ENCODE measurements around the gene SMIM35.

SMIM35 gene

DNA sequence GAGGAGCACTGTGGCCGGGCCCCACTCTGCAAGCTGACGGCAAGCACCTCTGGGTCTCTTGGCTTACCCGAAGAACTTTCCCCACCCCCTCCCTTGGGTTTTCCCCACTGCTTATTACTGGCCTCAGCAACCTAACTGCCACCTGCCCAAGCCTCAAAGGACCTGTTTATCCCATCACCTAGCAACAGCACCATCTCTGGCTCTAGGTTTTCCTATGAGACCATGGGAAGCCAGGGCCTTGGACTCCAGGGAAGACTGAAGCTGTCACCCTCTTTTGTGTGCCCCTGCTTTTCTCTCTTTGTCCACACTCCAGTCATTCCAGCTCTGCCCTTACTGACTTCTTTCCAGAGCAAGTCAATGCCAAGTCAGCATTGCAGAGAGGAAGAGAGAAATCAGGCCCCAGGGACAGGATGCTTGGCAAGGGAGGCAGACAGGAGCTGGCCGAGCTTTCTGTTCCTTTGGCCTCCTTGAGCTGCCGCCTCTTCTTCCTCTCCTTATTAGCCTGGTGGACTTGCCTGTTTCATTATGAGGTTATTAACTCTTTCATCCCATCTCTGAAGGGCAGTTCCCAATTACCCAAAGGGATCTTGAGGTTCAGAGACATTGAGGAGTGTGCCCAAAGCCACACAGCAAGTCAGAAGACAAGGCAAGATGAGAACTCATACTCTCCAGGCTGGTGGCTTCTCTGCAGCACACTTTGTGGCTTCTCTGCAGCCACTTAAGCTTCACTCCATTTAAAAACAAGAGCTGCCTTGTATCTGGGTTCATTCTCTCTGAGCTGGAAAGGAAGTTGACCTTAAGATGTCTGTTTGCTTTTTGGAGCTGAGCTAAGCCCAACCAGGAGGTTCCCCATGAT, at the start of gene SMIM35:
Gene SMIM35, minus strand, starts transcription at position 51 of the 856 bp plus-strand sequence. CDS start 206 bp downstream, outside the sequence.
- no peak for DNase-seq (ENCODE audit: low read depth)

DNA sequence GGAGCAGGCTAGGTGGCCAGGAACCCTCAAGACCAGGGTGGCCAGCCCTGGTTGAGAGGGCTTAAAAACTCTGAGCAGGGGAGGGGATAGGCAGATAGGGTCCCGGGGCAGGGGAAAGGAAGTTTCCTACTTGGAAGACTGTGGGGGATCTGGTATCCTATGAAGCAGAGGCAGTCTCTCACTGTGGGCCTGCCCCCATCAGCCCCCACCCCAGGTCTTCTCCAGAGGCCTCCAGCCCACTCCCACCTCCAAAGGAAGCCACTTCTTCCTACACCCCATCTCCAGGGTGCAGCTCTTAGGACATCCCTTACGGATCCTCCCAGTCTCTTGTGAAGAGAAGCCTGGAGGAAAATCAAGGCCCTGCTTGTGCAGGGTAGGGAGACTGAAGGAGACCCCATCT, 49.6 kb upstream of the SMIM35 start:
- DNase-seq (ENCODE audit: low read depth): no peak

DNA sequence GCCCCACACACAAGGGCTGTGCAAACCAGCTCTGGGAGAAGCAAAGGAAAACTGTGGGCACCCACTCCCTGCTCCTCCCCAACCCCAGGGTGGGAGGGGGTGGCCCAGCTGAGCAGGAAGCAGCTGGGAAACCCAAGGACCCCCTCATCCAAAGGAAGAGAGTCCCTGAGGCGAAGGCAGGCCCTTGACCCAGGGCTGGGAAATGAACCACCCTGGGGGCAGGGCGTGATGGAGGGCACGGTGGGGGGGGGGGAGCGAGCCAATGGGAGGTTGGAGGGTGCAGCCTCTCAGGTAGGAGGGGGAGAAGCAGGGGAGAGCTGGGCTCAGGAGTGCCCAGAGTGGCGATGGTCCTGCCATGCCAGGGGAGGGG, 49.0 kb upstream of the SMIM35 start:
- DNase-seq (ENCODE audit: low read depth): no peak

DNA sequence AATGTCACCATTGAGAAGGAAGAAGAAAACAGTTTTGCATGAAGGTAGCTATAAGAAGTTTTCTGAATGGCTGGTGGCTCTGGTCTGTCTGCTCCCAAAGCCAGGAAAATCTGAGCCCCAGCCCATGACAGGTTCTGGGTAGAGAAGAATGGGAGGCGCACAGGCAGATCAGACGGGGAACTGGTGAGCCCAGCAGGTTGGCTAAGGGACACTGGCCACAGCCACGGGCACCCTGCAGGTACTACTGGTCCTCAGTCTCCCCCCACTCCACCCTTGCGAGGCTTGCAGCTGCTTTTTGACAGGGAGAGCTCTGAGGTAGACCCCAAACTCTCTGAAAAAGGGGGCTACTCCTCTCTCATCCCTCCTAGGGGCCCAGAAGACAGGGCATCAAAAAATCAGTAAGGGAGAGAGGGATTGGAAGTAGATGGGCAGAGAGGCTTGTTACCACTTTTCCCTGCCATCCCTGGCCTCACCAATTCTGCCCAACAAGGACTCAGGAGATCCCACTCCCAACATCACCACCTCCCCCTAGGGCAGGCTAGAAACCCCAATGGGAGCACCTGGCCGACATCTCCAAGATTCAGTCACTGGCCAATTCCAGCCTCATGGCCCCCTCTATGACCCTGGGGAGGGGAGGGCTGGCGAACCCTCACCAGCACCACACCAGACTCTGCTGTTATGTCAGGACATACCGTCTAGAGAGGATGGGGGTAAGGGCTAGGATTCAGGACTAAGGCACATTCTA, 48.5 kb upstream of the SMIM35 start:
- no peak for DNase-seq (ENCODE audit: low read depth)

DNA sequence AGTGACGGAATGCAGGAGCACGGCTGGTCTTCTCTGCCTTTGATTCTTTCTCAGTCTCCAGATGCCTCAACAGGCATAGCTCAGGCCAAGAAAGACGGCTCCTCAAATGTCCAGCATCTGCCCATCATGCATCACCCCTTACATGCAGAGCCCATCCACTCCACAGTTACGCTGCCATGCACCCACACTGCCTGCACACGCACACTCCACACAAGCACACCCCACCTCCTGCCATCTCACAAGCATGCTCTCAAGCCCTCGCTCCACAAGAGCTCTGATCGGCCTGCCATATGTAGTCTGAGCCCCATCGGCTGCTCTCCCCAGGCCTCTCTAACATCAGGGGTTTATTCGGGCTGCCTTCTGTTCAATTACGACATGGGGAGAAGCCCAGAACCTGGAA, 47.1 kb upstream of the SMIM35 start:
- DNase-seq (ENCODE audit: low read depth): no peak

DNA sequence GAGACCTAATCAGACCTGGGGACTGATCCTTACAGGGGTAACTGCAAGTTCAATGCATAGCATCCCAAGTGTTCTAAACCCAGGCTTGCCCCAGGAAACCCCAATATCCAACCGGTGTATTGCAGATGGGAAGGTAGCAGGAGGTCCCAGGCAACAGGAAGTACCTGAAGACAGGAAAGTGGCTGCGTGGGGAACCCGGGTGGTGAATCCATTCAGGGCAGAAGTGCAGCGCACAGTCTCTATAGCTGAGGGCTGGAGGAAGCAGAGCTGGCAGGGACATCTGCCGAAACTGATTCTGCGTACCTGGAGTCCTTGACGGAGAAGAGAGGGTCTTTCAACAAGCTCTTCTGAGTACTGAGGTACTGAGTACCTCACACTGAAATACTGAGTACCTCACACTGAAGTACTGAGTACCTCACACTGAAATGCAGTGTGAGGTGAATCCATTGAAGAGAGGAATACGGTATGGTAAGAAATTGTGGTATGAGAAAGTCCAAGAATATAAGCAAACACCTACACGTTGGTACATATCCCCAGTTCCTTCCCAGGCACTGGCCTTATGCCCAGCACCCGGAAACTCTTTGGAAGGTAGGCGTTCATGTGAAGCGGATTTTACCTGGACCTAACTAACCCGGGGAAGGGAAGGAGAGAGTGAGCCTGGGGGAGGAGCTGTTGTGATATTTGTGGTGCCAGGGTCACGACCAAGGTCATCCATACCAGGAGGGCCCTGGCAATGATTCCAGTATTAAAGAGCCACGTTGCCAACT, 45.8 kb upstream of the SMIM35 start:
- no peak for DNase-seq (ENCODE audit: low read depth)

DNA sequence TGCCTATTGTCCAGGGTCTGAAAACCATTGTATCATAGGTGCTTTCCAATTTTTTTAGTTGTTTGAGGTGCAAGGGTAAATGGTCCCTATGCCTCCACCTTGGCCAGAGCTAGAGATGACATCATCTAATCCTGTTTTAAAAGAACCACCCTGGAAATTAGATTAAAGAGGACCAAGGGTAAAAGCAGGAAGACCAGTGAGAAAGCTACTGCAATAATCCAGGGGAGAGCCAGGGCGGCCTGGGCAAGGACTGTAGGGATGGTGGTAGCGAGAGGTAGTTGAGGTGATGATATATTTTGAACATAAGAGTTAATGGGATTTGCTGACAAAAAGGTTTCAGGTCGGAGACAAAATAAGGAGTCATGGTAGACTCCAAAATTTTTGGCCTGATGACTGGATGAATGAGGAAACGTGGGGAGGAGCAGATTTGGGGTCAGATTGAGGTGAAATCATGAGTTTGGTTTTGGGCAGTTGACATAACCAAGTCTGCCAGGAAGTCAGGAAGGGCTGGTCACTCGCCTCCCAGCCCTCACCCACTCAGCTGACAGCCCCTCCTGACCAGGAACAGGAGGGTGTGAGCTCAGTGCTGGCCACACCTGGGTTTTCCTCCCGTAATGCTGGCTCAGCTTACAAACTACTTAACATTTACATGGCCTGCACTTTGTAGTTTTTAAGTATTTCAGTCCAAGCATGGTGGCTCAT, 42.9 kb upstream of the SMIM35 start:
- DNase-seq (ENCODE audit: low read depth): no peak

DNA sequence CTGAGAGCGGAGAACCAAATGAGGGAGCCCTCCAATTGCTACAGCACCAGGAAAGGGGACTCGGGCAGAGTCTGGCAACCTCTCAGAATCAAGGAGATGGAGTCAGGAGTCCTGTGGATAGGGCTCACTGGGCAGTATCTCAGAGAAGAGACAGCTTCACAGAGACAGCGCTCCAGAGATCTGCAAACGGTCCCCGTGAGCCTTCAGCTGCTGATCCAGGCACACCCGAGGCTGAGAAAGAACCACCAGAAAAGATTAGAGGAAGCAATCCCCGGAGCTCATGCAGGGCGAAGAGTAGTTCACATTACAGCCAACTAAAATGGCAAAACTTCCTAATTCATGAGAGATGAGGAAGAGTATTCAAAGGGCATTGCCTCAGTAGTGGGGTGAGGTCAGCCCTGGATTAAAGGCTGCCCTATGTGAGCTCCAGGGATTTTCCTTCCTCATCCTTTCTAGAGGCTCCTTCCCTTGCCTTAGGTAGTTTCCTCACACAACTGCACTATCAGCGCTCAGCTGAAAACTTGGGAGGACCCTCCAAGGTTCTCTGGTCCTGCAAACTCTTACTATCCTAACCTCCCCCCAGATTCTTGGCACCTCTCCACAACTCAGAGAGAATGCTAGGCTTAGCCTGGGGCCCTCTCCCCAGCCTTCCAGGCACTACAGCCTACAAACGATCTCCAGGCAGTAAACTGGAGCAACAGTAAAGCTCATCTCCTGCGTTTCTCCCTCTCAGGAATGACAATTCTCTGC, 42.1 kb upstream of the SMIM35 start:
- no peak for DNase-seq (ENCODE audit: low read depth)

DNA sequence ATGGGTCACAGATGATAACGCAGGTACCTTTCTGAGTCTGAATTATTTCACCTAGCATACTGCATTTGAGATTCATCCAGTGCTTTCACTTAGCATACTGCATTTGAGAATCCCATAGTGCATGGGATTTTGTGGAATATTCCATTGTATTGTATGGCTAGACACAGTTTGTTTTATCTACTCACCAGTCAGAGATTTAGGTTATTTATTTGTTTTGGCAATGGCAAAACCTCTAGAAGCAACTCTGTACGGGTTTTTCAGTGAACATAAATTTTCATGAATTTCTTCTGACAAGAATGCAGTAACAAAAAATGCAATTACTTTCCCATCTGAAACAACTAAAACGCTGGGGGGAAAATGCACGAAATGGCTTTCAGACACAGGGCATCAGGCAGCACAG, 41.5 kb upstream of the SMIM35 start:
- no peak for DNase-seq (ENCODE audit: low read depth)

DNA sequence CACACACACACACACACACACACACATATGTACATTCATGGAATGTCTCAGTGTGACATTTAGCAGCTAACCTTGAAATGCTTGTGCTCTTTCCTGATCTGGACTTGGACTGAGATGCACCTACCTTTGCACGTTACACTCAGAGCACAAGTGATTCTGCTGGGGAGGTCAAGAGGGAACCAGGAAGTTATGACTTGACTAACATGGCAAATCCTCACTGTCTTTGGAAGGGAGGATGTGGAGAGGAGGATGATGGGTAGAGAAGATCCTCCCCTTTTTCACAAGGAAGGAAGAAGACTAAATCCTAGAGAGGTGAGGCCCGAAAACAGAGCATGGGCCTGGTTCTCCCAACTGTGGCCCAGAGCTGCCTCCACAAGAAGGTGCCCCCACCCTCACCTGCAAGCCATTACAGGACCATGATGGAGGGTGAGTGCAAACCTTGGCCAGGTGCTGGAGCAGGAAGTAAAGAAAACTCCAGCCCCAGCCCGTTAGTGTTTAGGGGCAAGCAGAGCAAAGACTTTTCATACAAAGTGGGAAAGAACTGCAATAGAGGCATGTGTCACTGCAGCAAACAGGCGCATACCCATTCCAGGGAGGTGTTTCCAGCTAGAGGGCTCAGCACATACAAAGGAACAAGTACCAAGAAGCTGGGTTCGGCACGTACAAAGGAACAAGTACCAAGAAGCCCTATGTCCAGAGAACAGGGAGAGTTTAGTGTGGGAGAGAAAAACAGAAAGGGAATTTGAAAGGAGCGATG, 39.5 kb upstream of the SMIM35 start:
- DNase-seq (ENCODE audit: low read depth): no peak

DNA sequence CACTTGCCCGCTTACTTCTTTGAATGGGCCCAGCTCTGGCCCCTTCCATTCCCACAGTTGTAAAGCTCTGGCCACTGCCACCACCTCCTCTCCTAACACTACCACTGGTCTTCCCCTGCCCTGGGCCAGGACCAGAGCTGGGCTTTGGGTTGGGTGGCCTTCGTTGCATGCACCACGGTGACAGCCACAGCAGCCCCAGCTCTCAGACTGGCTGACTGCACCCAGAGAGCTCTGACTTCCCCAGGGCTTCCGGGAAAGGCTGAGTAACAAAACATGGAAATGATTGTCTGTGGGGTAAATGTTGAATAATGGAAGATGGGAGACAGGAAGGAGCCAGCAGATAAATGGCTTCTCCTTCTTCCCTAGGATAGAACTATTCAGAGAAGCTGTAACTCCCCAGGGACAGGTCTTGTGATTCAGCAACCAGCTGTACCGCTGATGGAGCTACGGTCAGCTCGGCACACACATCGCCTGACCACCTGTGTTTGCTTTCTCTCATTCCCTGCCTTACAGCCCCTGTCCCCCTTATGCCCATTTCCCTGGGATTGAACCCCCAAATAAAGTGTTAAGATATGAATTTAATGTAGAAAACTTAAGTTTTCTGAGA, 38.3 kb upstream of the SMIM35 start:
- DNase-seq (ENCODE audit: low read depth): no peak

DNA sequence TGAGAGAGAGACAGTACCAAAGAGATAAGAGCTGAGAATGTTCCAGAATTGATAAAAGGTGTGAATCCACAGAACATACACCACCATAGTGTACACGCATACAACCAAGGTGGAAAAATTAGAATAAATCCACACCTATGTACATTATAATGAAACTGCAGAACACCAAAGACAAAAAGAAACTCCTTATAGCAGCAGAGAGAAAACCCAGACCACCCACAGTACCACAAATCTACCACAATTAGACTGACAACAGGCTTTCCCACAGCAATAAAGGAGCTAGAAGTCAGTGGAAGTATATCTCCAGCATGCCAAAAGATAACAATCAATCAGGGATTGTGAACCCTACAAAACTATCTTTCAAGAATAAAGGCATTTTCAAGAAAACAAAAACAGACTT, 34.0 kb upstream of the SMIM35 start:
- DNase-seq (ENCODE audit: low read depth): no peak

DNA sequence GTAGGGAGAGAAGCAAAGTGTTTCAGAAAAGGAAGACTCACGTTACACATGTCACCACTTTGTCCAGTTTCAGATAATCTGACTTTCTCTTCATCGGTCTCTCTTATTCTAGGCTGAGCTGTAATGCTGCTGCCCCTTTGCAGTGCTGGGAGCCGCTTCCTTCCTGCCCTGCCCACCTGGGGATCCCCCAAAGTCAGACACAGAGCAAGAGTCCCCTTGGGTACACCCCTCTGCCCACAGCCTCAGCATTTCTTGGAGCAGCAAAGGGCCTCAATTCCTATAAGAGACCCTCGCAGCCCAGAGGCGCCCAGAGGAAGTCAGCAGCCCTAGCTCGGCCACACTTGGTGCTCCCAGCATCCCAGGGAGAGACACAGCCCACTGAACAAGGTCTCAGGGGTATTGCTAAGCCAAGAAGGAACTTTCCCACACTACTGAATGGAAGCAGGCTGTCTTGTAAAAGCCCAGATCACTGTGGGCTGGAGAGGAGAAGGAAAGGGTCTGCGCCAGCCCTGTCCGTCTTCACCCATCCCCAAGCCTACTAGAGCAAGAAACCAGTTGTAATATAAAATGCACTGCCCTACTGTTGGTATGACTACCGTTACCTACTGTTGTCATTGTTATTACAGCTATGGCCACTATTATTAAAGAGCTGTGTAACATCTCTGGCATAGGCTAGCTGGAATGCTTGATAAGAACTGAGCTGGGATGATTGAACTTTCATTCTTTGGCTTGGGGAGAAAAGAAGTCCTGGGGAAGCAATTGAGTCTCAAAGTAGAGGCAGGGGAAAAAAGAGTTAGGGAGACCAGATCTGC, 31.2 kb upstream of the SMIM35 start:
- no peak for DNase-seq (ENCODE audit: low read depth)

DNA sequence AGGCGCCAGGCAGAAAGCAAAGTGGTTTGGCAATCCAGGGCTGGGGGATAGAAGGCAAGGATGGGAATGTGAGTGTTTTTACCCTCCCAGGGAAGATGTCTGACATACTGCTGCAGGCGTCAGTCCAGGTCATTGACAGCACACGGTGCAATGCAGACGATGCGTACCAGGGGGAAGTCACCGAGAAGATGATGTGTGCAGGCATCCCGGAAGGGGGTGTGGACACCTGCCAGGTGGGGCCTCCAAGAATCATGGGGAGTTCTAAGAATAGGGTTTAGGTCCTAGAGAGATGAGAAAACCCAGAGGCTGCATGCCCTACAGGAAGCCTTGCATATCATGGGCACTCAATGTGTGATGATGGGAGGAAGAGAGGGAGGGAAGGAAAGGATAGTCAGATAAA, 28.3 kb upstream of the SMIM35 start:
- DNase-seq (ENCODE audit: low read depth): no peak

DNA sequence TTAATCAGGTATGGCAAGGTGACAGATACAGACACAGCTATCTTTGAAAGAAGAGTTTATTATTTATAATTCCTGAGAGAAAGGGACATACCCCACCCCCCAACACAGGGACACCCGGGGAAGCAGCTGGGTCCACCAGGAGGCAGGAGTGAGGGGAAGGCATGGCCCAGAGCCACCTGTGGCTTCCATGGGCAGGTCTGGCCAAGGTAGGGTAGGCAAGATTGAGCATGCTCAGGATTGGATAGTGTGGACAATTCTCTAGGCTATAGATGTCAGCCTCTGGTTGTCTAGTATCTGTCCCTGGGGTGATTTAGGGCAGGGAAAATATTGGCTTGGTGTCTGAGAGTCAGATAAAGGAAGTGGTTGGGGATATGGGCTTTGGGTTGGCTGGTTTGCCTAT, 27.5 kb upstream of the SMIM35 start:
- no peak for DNase-seq (ENCODE audit: low read depth)

DNA sequence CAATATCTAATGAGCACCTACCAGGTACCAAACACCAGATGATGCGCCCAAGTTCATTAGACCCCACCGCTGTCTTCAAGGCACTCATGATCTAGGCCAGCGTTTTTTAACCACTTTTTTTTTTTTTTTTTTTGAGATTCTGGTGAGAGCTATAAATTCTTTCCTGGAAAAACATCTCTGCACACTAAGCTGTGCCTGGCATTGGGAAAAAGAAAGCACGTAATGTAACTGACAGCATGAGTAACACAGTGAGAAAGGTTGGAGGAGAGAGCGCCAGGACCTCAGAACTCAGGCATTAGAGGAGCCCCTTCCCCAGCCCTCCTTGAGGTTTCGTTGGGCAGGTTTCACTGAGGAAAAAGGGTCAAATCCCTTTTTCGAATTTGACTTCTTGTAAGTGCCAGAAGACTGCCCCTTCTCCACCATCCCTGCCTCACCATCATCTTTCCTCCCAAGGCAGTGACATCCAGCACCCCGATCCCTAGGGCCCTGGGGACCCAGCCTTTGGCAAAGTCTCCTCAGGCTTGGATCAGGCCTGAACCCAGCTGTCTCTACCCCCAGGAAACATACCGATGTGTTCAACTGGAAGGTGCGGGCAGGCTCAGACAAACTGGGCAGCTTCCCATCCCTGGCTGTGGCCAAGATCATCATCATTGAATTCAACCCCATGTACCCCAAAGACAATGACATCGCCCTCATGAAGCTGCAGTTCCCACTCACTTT, 26.1 kb upstream of the SMIM35 start:
- no peak for DNase-seq (ENCODE audit: low read depth)

DNA sequence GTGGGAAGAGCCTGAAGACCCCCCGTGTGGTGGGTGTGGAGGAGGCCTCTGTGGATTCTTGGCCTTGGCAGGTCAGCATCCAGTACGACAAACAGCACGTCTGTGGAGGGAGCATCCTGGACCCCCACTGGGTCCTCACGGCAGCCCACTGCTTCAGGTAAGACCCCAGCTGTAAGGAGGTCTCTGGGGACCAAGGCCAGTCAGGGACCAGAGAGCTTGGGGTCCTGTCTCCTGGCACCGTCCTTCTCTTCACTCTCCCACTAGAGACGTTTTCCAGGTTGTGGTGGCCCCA, 24.9 kb upstream of the SMIM35 start:
- DNase-seq (ENCODE audit: low read depth): no peak

DNA sequence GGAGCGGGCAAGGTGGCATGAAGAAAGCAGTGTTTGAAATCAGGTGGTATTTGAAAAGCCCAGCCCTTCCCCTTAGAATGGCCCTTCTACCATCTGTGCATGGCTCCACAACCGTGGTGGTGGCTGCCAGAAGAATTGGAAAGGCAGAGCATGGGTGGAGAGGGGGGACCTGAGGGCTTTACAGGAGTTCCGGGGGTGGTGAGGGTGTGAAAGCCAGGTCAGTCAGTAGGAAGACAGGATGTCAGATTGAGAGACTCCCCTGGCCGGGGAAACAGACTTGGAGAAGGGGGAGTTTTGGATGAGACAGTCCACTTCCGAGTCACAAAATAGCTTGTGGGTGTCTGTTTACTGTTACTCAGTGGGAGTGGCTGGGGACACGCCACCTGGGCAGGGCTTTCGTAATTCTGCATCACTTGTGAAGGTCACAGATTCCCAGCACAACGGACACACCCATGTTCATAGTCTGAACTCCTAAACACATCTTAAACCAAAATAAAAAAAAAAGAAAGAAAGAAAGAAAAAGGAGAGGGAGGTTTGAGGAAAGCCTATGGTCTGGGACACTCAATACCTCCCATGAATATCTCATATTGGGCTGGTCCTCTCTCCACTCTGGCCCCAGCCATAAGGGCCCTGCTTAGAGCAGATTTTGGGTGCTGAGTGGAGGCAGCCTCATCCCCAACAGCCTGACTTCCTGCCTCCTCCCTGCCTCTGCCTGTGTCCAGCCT, 24.4 kb upstream of the SMIM35 start:
- DNase-seq (ENCODE audit: low read depth): no peak
